ENCODE measurements around the gene SYT9.

DNA sequence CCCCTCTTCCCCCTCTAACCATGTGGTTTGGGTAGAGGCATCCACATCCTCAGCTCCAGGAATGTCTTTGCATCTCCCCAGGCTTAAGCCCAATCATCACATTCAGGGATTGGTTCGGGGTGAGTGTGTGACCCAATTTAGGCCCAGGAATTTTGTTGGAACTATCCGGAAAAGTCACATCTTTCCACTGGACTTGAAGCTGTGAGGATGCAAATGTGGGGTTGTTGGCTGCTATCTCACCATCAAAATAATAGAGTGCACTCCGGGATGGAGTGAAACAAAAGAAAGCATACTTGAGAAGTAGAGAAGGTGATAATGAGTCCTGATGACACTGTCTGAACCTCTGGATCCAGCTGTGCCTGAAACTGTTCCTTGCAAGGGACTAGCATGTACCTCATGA, 199.8 kb downstream of the SYT9 start:
- TF ChIP-seq, protein P1, sequence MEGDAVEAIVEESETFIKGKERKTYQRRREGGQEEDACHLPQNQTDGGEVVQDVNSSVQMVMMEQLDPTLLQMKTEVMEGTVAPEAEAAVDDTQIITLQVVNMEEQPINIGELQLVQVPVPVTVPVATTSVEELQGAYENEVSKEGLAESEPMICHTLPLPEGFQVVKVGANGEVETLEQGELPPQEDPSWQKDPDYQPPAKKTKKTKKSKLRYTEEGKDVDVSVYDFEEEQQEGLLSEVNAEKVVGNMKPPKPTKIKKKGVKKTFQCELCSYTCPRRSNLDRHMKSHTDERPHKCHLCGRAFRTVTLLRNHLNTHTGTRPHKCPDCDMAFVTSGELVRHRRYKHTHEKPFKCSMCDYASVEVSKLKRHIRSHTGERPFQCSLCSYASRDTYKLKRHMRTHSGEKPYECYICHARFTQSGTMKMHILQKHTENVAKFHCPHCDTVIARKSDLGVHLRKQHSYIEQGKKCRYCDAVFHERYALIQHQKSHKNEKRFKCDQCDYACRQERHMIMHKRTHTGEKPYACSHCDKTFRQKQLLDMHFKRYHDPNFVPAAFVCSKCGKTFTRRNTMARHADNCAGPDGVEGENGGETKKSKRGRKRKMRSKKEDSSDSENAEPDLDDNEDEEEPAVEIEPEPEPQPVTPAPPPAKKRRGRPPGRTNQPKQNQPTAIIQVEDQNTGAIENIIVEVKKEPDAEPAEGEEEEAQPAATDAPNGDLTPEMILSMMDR (IDR thresholded peaks at IDR 0.05; ENCODE audit: low read depth, low read length) = no peak
- TF ChIP-seq MYC (IDR thresholded peaks at IDR 0.05; ENCODE audit: low read depth, low read length) (no peak), POLR2A (IDR thresholded peaks at IDR 0.05; ENCODE audit: extremely low read depth, insufficient read length) (no peak)
- TF ChIP-seq, protein P2, sequence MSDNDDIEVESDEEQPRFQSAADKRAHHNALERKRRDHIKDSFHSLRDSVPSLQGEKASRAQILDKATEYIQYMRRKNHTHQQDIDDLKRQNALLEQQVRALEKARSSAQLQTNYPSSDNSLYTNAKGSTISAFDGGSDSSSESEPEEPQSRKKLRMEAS (IDR thresholded peaks at IDR 0.05; ENCODE audit: low read depth, low read length) = no peak
